GM18499 (cell line): ENCODE results near the gene PDLIM1.
A peak's percentile ranks its signal among the peaks of the same experiment; 100 is the strongest.

Source experiments
- ATAC-seq: cut with Tn5 transposase; IDR thresholded peaks from one replicate; pipeline ENCODE4 v1.9.1; 2021; ENCODE audit warnings: moderate number of reproducible peaks; ENCODE audit not compliant: insufficient read depth, unreplicated experiment

PDLIM1 gene

GRCh38 chr10:95273393-95274312 lies 17.1 kb downstream of the PDLIM1 start:
- ATAC-seq = no peak

GRCh38 chr10:95268438-95268837 lies 22.4 kb downstream of the PDLIM1 start:
- no peak for ATAC-seq

GRCh38 chr10:95267251-95267650 lies 23.6 kb downstream of the PDLIM1 start:
- no peak for ATAC-seq

- peak; percentile 87 for ATAC-seq
These were observed 24.1 kb downstream of the PDLIM1 start for GRCh38 chr10:95266674-95267095.

- no peak for ATAC-seq
These were observed 25.2 kb downstream of the PDLIM1 start for GRCh38 chr10:95265572-95265971.

GRCh38 chr10:95264227-95265051 lies 26.4 kb downstream of the PDLIM1 start:
- no peak for ATAC-seq

GRCh38 chr10:95263864-95264226 lies 27.0 kb downstream of the PDLIM1 start:
- no peak for ATAC-seq

- no peak for ATAC-seq
These were observed 27.9 kb downstream of the PDLIM1 start for GRCh38 chr10:95262763-95263518.

- no peak for ATAC-seq
These were observed 28.9 kb downstream of the PDLIM1 start for GRCh38 chr10:95261926-95262325.

GRCh38 chr10:95260909-95261552 lies 29.8 kb downstream of the PDLIM1 start:
- ATAC-seq = no peak

- ATAC-seq = no peak
These were observed 30.4 kb downstream of the PDLIM1 start for GRCh38 chr10:95260397-95260881.

- no peak for ATAC-seq
These were observed 33.0 kb downstream of the PDLIM1 start for GRCh38 chr10:95257849-95258248.

- ATAC-seq = no peak
These were observed 34.5 kb downstream of the PDLIM1 start for GRCh38 chr10:95256268-95256667.

- no peak for ATAC-seq
These were observed 36.2 kb downstream of the PDLIM1 start for GRCh38 chr10:95254629-95255028.

- no peak for ATAC-seq
These were observed 37.1 kb downstream of the PDLIM1 start for GRCh38 chr10:95253686-95254085.

GRCh38 chr10:95253007-95253406 lies 37.8 kb downstream of the PDLIM1 start:
- no peak for ATAC-seq

GRCh38 chr10:95250856-95251255 lies 39.9 kb downstream of the PDLIM1 start:
- ATAC-seq = no peak

GRCh38 chr10:95249467-95249866 lies 41.3 kb downstream of the PDLIM1 start:
- ATAC-seq = no peak

- no peak for ATAC-seq
These were observed 41.8 kb downstream of the PDLIM1 start for GRCh38 chr10:95248989-95249388.
